NCI-H2227 (cell line): Measurements from ENCODE around the gene ORAI3.
A peak's percentile ranks its signal among the peaks of the same experiment; 100 is the strongest.

Experiments
- DNase-seq: peaks from one replicate; lab custom pipeline; 2025; ENCODE audit not compliant: unreplicated experiment; lab: John Stamatoyannopoulos, UW

The ORAI3 gene

DNA sequence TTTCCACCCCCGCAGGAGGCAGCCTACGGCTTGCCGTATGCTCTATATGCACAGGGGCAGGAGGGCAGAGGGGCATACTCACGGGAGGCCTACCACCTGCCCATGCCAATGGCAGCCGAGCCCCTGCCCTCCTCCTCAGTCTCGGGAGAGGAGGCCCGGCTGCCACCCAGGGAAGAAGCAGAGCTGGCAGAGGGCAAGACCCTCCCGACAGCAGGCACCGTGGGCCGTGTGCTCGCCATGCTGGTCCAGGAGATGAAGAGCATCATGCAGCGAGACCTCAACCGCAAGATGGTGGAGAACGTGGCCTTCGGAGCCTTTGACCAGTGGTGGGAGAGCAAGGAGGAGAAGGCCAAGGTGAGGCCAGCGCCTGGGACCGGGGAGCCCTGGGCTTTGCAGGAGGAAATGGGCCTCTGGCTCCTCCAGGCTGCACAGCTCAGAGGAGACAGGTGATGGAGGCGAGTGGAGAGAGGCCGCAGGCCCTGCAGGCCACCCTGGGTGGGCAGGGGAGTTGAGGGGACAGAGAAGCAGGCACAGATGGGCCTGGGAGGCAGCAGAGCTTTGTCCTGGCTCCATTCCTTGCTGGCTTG, 17.3 kb downstream of the ORAI3 start:
- no peak for DNase-seq

DNA sequence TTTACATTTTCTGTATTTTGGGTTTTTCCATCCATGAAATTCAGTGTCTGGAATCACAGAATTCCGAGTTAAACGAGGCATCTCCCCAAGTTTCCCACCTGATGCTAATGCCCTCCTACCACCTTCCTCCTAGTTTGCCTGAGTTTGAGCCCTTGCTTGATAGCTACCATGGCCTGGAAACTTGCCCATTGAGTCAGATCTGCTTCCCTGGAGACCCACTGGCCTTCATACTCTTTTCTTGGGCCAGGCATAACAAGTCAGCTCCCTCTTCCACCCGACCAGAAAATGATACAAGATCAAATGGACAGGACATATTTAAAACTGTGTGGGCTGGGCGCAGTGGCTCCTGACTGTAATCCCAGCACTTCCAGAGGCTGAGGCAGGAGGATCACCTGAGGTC, 18.9 kb downstream of the ORAI3 start:
- DNase-seq, result no peak

DNA sequence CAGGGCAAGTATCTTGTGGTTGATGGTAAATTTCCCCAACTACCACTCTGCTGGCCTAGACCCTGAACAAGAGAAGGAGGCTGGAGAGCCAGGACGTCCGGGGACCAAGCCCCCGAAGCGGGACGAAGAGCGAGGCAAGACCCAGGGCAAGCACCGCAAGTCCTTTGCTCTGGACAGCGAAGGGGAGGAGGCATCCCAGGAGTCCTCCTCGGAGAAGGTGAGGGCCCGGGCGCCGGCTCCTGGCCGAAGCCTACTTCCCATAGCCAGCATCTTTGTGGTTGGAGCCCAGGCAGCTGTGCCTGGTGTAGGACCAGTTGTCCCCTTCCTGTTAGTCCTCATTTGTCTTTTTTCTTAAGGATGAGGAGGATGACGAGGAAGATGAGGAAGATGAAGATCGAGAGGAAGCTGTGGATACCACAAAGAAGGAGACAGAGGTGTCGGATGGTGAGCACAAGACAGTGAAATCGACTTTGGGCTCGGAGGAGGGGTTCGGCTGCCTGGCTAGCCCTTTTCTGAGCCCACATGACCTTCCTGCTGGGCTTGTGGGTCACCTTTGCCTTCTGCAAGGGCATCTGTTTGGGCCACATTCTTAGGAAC, 20.5 kb downstream of the ORAI3 start:
- DNase-seq, result no peak

DNA sequence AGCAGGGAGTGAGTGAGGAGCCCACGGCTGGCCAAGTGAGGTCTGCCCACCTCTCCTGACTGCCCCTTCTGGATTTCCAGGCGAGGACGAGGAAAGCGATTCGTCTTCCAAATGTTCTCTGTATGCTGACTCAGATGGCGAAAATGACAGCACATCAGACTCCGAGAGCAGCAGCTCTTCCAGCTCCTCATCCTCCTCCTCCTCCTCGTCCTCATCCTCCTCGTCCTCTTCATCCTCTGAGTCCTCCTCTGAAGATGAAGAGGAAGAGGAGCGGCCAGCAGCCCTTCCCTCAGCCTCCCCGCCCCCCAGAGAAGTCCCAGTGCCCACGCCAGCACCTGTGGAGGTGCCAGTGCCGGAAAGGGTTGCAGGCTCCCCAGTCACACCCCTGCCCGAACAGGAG, 22.4 kb downstream of the ORAI3 start:
- DNase-seq, result no peak

DNA sequence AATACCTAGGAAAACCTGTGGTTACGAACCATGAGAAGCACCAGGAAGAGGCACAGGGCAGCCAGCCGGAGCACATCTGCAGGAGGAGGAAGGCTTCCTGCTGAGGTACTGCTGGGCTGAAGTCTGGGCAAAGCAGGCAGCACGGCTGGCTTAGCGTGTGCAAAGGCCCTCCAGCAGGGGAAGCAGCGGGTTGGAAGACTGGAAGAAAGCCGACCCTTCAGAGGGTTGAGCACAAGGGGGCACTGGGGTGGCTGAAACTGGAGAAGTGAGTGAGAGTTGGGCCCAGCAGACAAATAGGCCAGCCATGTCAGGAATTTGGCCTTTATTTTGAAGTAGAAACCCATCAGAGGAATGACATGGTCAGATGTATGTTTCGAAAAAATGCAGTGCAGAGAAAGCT, 24.0 kb downstream of the ORAI3 start:
- no peak for DNase-seq

DNA sequence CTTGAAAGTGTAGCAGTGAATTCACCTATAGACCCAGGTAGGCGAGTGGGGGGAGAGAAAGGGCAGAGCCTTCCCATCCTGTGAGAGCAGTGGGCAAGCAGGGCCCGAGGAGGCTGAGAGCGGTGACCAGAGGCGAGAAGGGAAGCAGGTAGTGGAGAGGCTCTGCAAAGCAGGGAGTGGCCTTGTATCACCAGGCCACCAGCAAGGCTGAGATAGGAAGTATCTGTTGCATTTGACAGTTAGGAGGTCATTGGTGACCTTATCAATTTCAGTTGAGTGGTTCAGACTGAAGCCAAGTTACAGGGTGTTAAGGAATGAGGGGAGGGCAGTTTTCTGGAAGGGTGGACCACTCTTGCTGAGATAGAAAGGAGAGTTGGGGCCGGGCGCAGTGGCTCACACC, 25.5 kb downstream of the ORAI3 start:
- DNase-seq, result no peak

DNA sequence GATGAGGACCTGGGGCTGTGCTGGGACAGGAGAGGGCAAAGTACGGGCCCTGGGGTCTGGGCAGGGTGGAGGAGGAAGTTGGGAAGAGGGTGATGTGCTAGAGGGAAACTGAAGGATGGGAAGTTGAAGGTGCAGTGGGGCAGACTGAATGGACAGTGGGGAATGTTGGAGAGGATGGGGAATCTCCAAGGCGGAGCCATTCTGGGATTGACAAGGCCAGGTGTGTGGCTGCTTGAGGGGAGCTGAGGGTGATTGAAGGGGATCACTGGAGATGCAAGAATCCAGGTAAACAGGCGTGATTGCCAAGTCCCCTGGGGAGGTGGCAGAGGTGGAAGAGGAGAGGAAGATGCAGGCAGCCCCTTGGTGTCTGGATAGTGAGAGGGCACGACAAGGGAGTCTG, 27.6 kb downstream of the ORAI3 start:
- no peak for DNase-seq

DNA sequence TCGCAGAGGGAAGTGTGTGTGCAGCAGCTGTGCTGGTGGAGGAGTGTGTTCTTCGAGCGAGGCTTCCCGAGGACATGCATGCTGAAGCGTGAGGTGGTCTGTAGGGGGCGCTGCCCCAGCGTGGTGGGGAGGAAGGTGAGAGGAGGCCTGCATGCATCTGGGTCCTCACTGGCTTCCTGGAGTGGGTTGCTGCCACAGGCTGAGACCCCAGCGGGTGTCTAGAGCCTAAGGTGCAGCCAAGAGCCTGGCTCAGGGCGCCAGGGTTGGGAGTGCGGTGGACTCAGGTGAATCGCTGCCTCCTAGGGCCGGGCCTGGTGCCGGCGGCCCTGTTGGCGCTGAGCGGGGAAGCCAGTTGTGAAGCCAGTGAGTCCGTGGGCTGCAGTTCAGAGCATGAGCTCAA, 28.6 kb downstream of the ORAI3 start:
- no peak for DNase-seq

DNA sequence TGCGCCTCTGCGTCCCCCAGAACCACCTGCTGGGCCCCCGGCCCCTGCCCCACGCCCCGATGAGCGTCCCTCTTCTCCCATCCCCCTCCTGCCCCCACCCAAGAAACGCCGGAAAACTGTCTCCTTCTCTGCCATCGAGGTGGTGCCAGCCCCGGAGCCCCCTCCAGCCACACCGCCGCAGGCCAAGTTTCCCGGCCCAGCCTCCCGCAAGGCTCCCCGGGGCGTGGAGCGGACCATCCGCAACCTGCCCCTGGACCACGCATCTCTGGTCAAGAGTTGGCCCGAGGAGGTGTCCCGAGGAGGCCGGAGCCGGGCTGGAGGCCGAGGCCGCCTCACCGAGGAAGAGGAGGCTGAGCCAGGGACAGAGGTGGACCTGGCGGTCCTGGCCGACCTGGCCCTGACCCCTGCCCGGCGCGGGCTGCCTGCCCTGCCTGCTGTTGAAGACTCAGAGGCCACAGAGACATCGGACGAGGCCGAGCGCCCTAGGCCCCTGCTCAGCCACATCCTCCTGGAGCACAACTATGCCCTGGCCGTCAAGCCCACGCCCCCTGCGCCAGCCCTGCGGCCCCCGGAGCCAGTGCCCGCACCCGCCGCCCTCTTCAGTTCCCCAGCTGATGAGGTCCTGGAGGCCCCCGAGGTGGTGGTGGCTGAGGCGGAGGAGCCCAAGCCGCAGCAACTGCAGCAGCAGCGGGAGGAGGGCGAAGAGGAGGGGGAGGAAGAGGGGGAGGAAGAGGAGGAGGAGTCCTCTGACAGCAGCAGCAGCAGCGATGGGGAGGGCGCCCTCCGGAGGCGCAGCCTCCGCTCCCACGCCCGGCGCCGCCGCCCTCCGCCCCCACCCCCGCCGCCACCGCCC, 30.5 kb downstream of the ORAI3 start:
- no peak for DNase-seq

DNA sequence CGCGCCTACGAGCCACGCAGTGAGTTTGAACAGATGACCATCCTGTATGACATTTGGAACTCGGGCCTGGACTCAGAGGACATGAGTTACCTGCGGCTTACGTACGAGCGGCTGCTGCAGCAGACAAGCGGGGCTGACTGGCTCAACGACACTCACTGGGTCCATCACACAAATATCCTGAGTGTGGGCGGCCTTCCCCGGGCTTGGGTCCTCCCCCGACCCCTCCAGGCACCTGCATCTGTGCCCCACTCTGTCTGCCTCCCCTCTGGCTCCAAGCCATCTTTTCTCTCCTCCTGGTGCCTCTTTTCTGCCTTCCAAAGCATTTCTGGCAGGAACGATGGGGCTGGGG, 31.1 kb downstream of the ORAI3 start:
- DNase-seq, result no peak

DNA sequence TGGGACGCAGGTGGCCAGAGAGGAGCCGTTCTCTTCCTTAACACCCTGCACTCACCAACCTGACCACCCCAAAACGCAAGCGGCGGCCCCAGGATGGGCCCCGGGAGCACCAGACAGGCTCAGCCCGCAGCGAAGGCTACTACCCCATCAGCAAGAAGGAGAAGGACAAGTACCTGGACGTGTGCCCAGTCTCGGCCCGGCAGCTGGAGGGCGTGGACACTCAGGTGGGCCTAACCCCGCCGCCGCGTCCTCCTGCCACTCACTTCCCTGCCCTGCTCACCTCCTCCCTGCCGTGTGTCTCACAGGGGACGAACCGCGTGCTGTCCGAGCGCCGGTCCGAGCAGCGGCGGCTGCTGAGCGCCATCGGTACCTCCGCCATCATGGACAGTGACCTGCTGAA, 31.6 kb downstream of the ORAI3 start:
- no peak for DNase-seq

DNA sequence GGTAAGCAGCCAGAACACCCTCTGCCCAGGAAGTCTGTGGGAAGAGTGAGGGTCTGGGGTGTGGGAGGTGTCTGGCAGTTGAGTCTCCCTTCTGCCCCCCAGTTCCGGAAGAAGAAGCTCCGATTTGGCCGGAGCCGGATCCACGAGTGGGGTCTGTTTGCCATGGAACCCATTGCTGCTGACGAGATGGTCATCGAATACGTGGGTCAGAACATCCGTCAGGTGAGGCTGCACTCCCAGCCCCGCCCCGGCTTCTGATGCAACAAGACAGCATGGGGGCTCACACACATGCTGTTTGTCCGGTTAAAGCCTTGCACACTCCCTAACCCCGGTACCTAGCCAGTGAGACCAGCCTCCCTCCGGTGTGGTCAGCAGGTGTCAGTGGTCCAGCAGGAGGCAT, 32.1 kb downstream of the ORAI3 start:
- no peak for DNase-seq

DNA sequence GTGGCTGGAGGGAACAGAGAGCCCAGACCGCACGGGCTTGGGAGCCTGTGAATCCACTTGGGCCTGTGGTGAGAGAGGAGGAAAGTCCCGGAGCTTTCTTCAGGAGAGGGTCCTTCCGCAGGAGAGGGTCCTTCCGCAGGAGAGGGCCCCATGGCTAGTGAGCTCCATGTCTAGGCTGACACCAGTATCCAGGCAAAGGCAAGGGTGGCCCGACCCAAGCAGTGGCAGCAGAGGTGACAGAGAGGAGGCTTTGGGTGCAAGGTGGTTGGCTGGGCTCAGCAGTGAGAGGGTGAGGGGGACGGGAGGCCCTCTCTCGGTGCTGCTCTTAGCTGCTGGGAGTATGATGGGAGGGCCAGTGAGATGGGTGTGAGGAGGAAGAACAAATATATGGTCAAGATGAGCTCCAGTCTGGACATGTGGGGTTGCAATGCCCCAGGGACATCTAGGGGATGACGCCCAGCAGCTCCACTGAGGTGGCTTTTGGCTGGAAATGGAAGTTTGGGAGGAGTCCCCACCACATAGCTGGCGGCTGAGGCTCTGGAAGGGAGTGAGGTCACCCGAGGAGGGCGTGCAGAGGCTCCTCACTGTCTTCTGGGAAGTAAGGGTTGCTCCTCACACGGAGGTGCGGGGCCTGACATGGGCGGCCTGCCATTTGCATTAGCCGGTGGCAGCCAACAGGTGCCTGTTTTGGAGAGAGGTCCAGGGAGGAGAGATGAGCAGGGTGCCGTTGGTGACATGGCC, 33.9 kb downstream of the ORAI3 start:
- no peak for DNase-seq

DNA sequence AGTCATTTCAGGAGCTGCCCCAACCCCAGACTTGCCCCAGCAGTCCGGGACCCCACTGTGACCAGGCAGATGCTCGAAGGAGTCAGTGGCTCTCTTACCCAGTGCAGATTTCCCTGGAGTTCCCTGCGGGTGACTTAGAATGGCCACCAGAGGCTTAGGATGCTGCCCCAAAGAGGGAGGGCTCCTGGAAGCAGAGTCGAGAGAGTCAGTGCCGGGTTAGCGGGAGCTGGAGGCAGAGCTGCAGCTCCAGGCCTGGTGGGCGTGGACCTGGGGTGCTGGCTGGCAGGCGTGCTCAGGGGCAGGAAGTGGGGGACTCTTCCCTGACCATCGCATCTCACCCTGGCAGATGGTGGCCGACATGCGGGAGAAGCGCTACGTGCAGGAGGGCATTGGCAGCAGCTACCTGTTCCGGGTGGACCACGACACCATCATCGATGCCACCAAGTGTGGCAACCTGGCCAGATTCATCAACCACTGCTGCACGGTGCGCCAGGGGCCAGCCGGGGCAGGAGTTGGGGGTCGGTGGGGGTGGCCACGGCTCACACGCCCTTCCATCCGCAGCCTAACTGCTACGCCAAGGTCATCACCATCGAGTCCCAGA, 34.5 kb downstream of the ORAI3 start:
- no peak for DNase-seq

DNA sequence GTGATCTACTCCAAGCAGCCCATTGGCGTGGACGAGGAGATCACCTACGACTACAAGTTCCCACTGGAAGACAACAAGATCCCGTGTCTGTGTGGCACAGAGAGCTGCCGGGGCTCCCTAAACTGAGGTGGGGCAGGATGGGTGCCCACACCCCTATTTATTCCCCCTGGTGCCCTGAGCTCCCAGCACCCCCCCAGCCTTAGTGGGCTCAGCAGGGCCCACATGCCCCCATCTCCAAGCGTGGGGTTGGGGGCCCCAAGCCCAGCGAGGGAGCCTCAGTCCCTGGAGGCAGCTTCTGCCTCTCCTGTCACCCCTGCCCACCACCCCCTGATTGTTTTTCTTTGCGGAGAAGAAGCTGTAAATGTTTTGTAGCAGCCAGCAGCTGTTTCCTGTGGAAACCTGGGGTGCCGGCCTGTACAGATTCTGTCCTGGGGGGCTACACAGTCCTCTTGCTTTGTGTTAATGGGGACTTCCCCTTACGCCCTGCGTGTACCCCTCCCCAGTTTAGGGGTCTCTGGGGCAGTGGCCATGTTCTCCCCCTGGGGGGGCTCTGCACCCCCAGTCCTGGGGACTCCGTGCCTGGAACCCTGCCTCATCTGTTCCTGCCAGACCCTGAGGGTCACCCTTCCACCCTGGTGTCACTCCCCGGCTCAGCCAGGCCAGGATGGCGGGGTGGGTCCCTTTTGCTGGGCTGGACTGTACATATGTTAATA, 35.2 kb downstream of the ORAI3 start:
- no peak for DNase-seq

DNA sequence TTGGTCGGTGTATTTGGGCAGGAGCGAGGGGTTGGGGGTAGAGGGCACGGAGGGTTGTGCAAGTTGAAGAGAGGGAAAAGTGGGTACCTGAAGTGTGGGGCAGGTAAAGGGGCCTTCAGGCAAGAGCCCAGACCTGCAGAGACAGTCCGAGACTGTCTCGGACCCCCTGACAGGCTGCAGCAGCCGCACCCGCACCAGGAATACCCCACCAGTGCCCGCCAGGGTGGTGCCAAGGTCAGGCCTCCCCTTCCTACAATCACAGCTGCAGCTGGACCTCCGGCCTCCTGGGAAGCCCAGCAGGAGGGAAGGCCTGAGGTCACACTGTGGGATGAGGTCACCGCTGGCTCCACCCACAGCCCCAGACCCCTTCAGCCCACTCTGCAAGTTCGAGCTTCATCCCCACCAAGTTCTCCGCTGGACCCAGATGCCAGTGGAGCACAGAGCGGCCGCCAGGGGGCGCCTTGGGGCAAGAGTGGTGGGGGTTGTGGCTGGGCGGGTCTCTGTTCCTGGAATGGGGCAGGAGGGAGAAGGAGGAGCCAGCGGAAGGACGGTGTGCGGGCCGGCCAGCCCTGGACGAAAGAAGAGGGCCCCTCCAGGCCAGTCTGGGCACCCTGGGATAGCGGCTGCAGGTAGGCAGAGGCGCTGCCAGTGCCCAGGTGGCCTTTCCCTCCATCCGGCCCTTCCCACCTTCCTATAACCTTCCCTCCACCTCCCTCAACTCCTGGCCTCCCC, 36.0 kb downstream of the ORAI3 start, which contains the start of gene HSD3B7:
Gene HSD3B7, plus strand, starts transcription at position 539 of the 732 bp plus-strand sequence. CDS start 452 bp downstream, outside the sequence.
- DNase-seq, result peak; percentile 89

DNA sequence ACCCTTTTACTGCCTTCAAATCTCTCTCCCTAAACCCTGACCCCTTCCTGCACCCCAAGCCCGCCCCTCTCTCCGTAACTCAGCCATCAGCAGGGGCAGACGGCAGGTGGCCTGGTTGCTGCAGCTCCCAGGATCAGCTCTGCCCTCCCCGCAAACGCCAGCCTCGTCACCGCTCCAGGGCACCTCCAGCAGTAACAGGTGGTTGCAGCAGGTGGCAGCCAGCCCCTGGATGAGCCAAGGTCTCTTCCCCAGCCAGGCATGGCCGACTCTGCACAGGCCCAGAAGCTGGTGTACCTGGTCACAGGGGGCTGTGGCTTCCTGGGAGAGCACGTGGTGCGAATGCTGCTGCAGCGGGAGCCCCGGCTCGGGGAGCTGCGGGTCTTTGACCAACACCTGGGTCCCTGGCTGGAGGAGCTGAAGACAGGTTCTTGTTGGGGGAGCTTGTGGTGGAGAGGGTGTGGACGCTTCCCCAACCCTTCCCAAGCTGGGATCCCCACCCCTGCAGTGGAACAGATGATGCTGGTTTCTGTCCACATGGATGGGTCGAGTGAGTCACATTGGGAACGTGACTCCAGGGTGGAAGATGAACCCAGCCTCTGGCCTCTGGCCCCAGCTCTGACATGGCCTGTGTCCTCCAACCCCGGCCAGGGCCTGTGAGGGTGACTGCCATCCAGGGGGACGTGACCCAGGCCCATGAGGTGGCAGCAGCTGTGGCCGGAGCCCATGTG, 36.7 kb downstream of the ORAI3 start:
- peak; percentile 30 for DNase-seq

DNA sequence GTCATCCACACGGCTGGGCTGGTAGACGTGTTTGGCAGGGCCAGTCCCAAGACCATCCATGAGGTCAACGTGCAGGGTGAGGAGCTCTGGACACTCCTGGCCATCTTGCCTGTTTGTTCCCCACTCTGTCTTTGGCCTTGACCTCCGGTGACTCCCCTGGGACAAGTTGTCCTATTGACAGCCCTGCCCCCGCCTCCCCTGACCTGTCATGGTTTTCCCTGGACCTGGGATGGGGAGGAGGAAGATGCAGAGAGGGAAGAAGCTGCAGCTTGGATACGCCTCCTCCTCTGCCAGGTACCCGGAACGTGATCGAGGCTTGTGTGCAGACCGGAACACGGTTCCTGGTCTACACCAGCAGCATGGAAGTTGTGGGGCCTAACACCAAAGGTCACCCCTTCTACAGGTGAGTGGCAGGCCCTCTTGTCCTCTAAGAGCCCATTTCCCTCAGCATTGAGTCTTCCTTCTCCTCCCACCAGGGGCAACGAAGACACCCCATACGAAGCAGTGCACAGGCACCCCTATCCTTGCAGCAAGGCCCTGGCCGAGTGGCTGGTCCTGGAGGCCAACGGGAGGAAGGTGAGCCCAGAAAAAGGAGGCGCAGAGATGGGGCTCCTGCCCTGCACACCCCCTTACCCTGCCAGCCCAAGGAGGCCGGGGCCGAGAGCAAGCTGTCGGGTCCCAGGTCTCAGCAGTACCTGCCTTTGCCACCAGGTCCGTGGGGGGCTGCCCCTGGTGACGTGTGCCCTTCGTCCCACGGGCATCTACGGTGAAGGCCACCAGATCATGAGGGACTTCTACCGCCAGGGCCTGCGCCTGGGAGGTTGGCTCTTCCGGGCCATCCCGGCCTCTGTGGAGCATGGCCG, 37.5 kb downstream of the ORAI3 start:
- no peak for DNase-seq
